Colonic mucosa (tissue), 4 donors: ENCODE measurements around the gene HEMK1. TPM values are rescaled to one million over a fixed set of nuclear protein-coding genes. Genes with fewer than 3 reads are reported as not detected.

Source experiments
- DNase-seq: peaks from one replicate; pipeline ENCODE4 v3.0.0-alpha.2; 2020
- H3K27ac ChIP-seq: fragments of 200-600 bp; one replicate; pipeline ENCODE4 v1.8.0; 2021
- H3K27me3 ChIP-seq: fragments of 200-600 bp; one replicate; pipeline ENCODE4 v1.8.0; 2021
- H3K36me3 ChIP-seq: fragments of 200-600 bp; one replicate; pipeline ENCODE4 v1.8.0; 2021
- H3K4me1 ChIP-seq: fragments of 200-600 bp; one replicate; pipeline ENCODE4 v1.8.0; 2021; ENCODE audit warnings: mild to moderate bottlenecking
- H3K4me3 ChIP-seq: fragments of 200-600 bp; one replicate; pipeline ENCODE4 v1.8.0; 2021
- H3K9ac ChIP-seq, 2 donors: one replicate each; pipeline ENCODE4 v1.7.0; 2013; ENCODE audit warnings: control low read depth in 2 of 2, low read depth in 2 of 2, low read length in 2 of 2
- H3K9me3 ChIP-seq: fragments of 200-600 bp; one replicate; pipeline ENCODE4 v1.8.0; 2021
- CTCF ChIP-seq: fragments of 200-600 bp; IDR thresholded peaks from one replicate; pipeline ENCODE4 v1.8.0; 2022; ENCODE audit warnings: antibody characterized with exemption, mild to moderate bottlenecking
- intact Hi-C: fragments of 100-400 bp; cut with DNase I; formaldehyde crosslinking; loops from one replicate; pipeline ENCODE4 v1.14.1; 2022
- total RNA-seq, 2 donors: library from RNA; stranded (reverse); fragmentation: NEBNext Ultra II Directional in 1 of 2; extraction: Animal tissue kit (Norgen Biotek cat#: 25700) in 1 of 2; gene quantifications; one replicate each; pipeline ENCODE4 v1.2.1, GENCODE V29; 2021
- donor health status: healthy.
- donor health status: DM: no; HTN: no; CAD: no.
- donor health status: DM: no; HTN: no; CAD: no.

The HEMK1 gene
- total RNA-seq, 2 donors from 2014 or later, result 23.0 to 28.5 TPM

- Histone ChIP-seq H3K27ac (peak overlapping the region; percentile 97), H3K36me3 (no peaks in the 10 kb centered on the region), H3K4me1 (peaks cover 31% of the 10 kb centered on the region), H3K9me3 (no peaks in the 10 kb centered on the region), H3K9ac (peak overlapping the region; percentile 72 to 100), H3K27me3 (no peaks in the 10 kb centered on the region), H3K4me3 (no peak overlapping the region)
- DNase-seq, result peak; percentile 98
- TF ChIP-seq CTCF, result no peak
- intact Hi-C loops, result no loop called here
Measured at GRCh38 chr3:50600841-50601591, 31.7 kb downstream of the HEMK1 start.

- Histone ChIP-seq H3K27ac (peak overlapping the region; percentile 97), H3K4me3 (no peak overlapping the region), H3K9me3 (no peaks in the 10 kb centered on the region), H3K4me1 (peaks cover 31% of the 10 kb centered on the region), H3K36me3 (peaks cover 14% of the 10 kb centered on the region), H3K9ac (peak overlapping the region; percentile 38 to 100), H3K27me3 (no peaks in the 10 kb centered on the region)
- intact Hi-C loops, result no loop called here
- TF ChIP-seq CTCF, result no peak
- peak; percentile 66 for DNase-seq
Measured at GRCh38 chr3:50602595-50603191, 33.4 kb downstream of the HEMK1 start.

GRCh38 chr3:50603261-50604109 lies 34.2 kb downstream of the HEMK1 start:
- no peak for TF ChIP-seq CTCF
- no peaks in the 10 kb centered on the region for H3K9me3 ChIP-seq
- DNase-seq, result no peak
- H3K36me3 ChIP-seq, result peaks cover 14% of the 10 kb centered on the region
- intact Hi-C loops, result no loop called here
- H3K4me3 ChIP-seq, result no peak overlapping the region
- peaks cover 31% of the 10 kb centered on the region for H3K4me1 ChIP-seq
- H3K9ac ChIP-seq, result peak overlapping the region in 1 of 2 donors; percentile 100
- no peaks in the 10 kb centered on the region for H3K27me3 ChIP-seq
- H3K27ac ChIP-seq, result peak overlapping the region; percentile 97

GRCh38 chr3:50604110-50604621 lies 34.8 kb downstream of the HEMK1 start:
- intact Hi-C loops, result no loop called here
- Histone ChIP-seq H3K36me3 (peaks cover 14% of the 10 kb centered on the region), H3K27ac (peak overlapping the region; percentile 97), H3K9me3 (no peaks in the 10 kb centered on the region), H3K9ac (peak overlapping the region in 1 of 2 donors; percentile 51), H3K4me1 (peaks cover 32% of the 10 kb centered on the region), H3K27me3 (no peaks in the 10 kb centered on the region), H3K4me3 (no peak overlapping the region)
- no peak for TF ChIP-seq CTCF
- no peak for DNase-seq
